CD14-positive monocyte (primary cell): ENCODE results near the gene CDKL5. TPM values are rescaled to one million over a fixed set of nuclear protein-coding genes. Genes with fewer than 3 reads are reported as not detected.

Experiments
- DNase-seq, 3 donors: peaks; one replicate each; pipeline ENCODE4 v3.0.0-alpha.2; 2011 to 2022
- H2AFZ ChIP-seq: 2 replicates; pipeline ENCODE4 v1.6.0; 2012; ENCODE audit warnings: mild to moderate bottlenecking, low read depth, low read length, inconsistent platforms; ENCODE audit not compliant: insufficient read depth, poor library complexity, severe bottlenecking
- H3K27ac ChIP-seq, 2 donors: 1 replicate in 1 of 2; 2 replicates in 1 of 2; pipeline ENCODE4 v1.5.1; 2012 to 2013; ENCODE audit warnings: low read length in 2 of 2, control low read depth in 1 of 2, inconsistent platforms in 1 of 2, low read depth in 1 of 2, mild to moderate bottlenecking in 1 of 2
- H3K27me3 ChIP-seq, 2 donors: one replicate each; pipeline versions ENCODE4 v1.6.0 to v1.6.1; 2011 to 2013; ENCODE audit warnings: low read length in 2 of 2; ENCODE audit not compliant: control insufficient read depth in 2 of 2, insufficient read depth in 2 of 2
- H3K36me3 ChIP-seq, 2 donors: replicated peaks in 1 of 2; 1 replicate in 1 of 2; 2 replicates in 1 of 2; pipeline versions ENCODE4 v1.5.1 to v1.6.1; 2012 to 2013; ENCODE audit warnings: low read length in 2 of 2, control low read depth in 1 of 2, inconsistent platforms in 1 of 2, mild to moderate bottlenecking in 1 of 2; ENCODE audit not compliant: insufficient read depth in 2 of 2, control insufficient read depth in 1 of 2
- H3K4me1 ChIP-seq, 2 donors: 1 replicate in 1 of 2; 2 replicates in 1 of 2; pipeline versions ENCODE4 v1.5.1 to v1.6.1; 2012 to 2013; ENCODE audit warnings: low read length in 2 of 2, control low read depth in 1 of 2, inconsistent platforms in 1 of 2, mild to moderate bottlenecking in 1 of 2, moderate library complexity in 1 of 2; ENCODE audit not compliant: insufficient read depth in 2 of 2, control insufficient read depth in 1 of 2
- H3K4me2 ChIP-seq: replicated peaks from 2 replicates; pipeline ENCODE3; 2012; ENCODE audit warnings: low read length, moderate library complexity, mild to moderate bottlenecking; ENCODE audit not compliant: poor library complexity, severe bottlenecking; ENCODE audit errors: extremely low read depth
- H3K4me3 ChIP-seq, 3 experiments: fragments of 200-600 bp in 1 of 3; sonication (generic) in 1 of 3; replicated peaks in 1 of 3; 1 replicate in 2 of 3; 2 replicates in 1 of 3; pipeline ENCODE4 v1.5.1; 2011 to 2013; ENCODE audit warnings: low read length in 3 of 3, mild to moderate bottlenecking in 3 of 3, control low read depth in 2 of 3, low read depth in 2 of 3, inconsistent platforms in 1 of 3, moderate library complexity in 1 of 3
- H3K79me2 ChIP-seq: 2 replicates; pipeline ENCODE4 v1.6.0; 2012; ENCODE audit warnings: mild to moderate bottlenecking, control low read depth, inconsistent platforms, low read length, moderate library complexity; ENCODE audit not compliant: insufficient read depth
- H3K9ac ChIP-seq: 2 replicates; pipeline ENCODE4 v1.6.0; 2017; ENCODE audit warnings: low read length, mild to moderate bottlenecking; ENCODE audit not compliant: insufficient read depth, poor library complexity, severe bottlenecking
- H3K9me3 ChIP-seq, 2 donors: replicated peaks in 1 of 2; 1 replicate in 1 of 2; 2 replicates in 1 of 2; pipeline versions ENCODE4 v1.5.1 to v1.6.1; 2012 to 2013; ENCODE audit warnings: low read length in 2 of 2, control low read depth in 1 of 2; ENCODE audit not compliant: control insufficient read depth in 1 of 2, insufficient read depth in 1 of 2
- H4K20me1 ChIP-seq: 2 replicates; pipeline ENCODE4 v1.6.0; 2012; ENCODE audit warnings: mild to moderate bottlenecking, low read length, control low read depth, moderate library complexity; ENCODE audit not compliant: insufficient read depth
- H3K27ac Mint-ChIP-seq, 7 donors: one replicate each; pipeline ENCODE4 v1.8.0; 2020; ENCODE audit warnings: mild to moderate bottlenecking in 7 of 7, mixed read lengths in 7 of 7, moderate library complexity in 6 of 7, inconsistent platforms in 2 of 7
- H3K27me3 Mint-ChIP-seq, 3 donors: one replicate each; pipeline ENCODE4 v1.8.0; 2021 to 2022; ENCODE audit warnings: low read depth in 3 of 3, mild to moderate bottlenecking in 3 of 3, mixed read lengths in 3 of 3, moderate library complexity in 3 of 3, inconsistent platforms in 1 of 3
- H3K36me3 Mint-ChIP-seq, 2 donors: one replicate each; pipeline ENCODE4 v1.8.0; 2020; ENCODE audit warnings: mixed read lengths in 2 of 2, inconsistent platforms in 1 of 2, mild to moderate bottlenecking in 1 of 2
- H3K4me1 Mint-ChIP-seq: one replicate; pipeline ENCODE4 v1.8.0; 2020; ENCODE audit warnings: mild to moderate bottlenecking, mixed read lengths
- H3K4me3 Mint-ChIP-seq, 2 donors: one replicate each; pipeline ENCODE4 v1.8.0; 2020; ENCODE audit warnings: mild to moderate bottlenecking in 2 of 2, mixed read lengths in 2 of 2, moderate library complexity in 1 of 2
- H3K9me3 Mint-ChIP-seq, 7 donors: one replicate each; pipeline ENCODE4 v1.8.0; 2020 to 2022; ENCODE audit warnings: mixed read lengths in 7 of 7, mild to moderate bottlenecking in 6 of 7, moderate library complexity in 6 of 7, inconsistent platforms in 2 of 7
- CTCF ChIP-seq: fragments of 200-600 bp; IDR thresholded peaks from one replicate; pipeline ENCODE4 v1.8.0; 2022; ENCODE audit warnings: antibody characterized with exemption, mild to moderate bottlenecking
- WGBS: methylation state at CpG from one replicate; pipeline ENCODE4 v1.1.5; 2013; ENCODE audit warnings: missing lambda C conversion rate; ENCODE audit not compliant: insufficient coverage; 5-methylcytosine and 5-hydroxymethylcytosine counted together
- intact Hi-C, 2 donors: fragments of 100-400 bp; cut with micrococcal nuclease; formaldehyde crosslinking; loops; one replicate each; pipeline versions ENCODE4 v1.15.0 to v1.15.1; 2023
- polyA plus RNA-seq, 3 donors: library from polyadenylated mRNA; depleted of rRNA in 1 of 3; unstranded in 2 of 3; stranded (reverse) in 1 of 3; fragments of 300-500 nt in 2 of 3; fragments of >200 nt in 1 of 3; fragmentation: Illumina TruSeq in 2 of 3; gene quantifications; 1 replicate in 2 of 3; 2 replicates in 1 of 3; pipeline ENCODE4 v1.2.3, GENCODE V29; 2012 to 2021

CDKL5 gene
- polyA plus RNA-seq, 3 donors: 0.54 to 3.6 (median 1.4) TPM

GRCh38 chrX:18415386-18415785 is 10.0 kb upstream of the CDKL5 start:
- Mint-ChIP-seq H3K4me1 (peaks cover 6% of the 10 kb centered on the region), H3K36me3 (no peaks in the 10 kb centered on the region), H3K27me3 (peaks cover 0 to 7% (median 2%) of the 10 kb centered on the region in 3 donors), H3K27ac (no peak overlapping the region), H3K9me3 (peaks cover 0 to 3% (median 0%) of the 10 kb centered on the region in 7 donors), H3K4me3 (no peak overlapping the region)
- H3K4me2 ChIP-seq: no peak overlapping the region
- no peak for TF ChIP-seq CTCF
- DNase-seq: no peak
- no peaks in the 10 kb centered on the region for H3K36me3 ChIP-seq
- H3K4me1 ChIP-seq: no peaks in the 10 kb centered on the region
- H3K4me3 ChIP-seq: no peak overlapping the region
- no peaks in the 10 kb centered on the region for H3K9me3 ChIP-seq
- no peaks in the 10 kb centered on the region for H3K79me2 ChIP-seq
- H3K9ac ChIP-seq: no peak overlapping the region
- intact Hi-C loops: no loop called here
- no peaks in the 10 kb centered on the region for H3K27me3 ChIP-seq
- H4K20me1 ChIP-seq: no peaks in the 10 kb centered on the region
- H2AFZ ChIP-seq: no peak overlapping the region
- no peak overlapping the region for H3K27ac ChIP-seq

GRCh38 chrX:18422325-18422724 is 3.1 kb upstream of the CDKL5 start:
- Histone ChIP-seq H3K4me2 (no peak overlapping the region), H3K27ac (no peak overlapping the region), H3K9ac (no peak overlapping the region), H3K4me3 (no peak overlapping the region), H3K36me3 (no peaks in the 10 kb centered on the region), H3K27me3 (peaks cover 0 to 20% of the 10 kb centered on the region in 2 donors), H2AFZ (no peak overlapping the region), H3K9me3 (no peaks in the 10 kb centered on the region), H3K79me2 (no peaks in the 10 kb centered on the region), H4K20me1 (no peaks in the 10 kb centered on the region), H3K4me1 (peaks cover 7 to 15% of the 10 kb centered on the region in 2 donors)
- no peak for TF ChIP-seq CTCF
- Mint-ChIP-seq H3K9me3 (peaks cover 0 to 14% (median 6%) of the 10 kb centered on the region in 7 donors), H3K27ac (no peak overlapping the region), H3K4me3 (no peak overlapping the region), H3K4me1 (peaks cover 15% of the 10 kb centered on the region), H3K27me3 (peaks cover 0 to 24% (median 3%) of the 10 kb centered on the region in 3 donors), H3K36me3 (no peaks in the 10 kb centered on the region)
- intact Hi-C loops: no loop called here
- WGBS: no CpG with 5 or more reads among the region's 5 CpGs
- no peak for DNase-seq
